BE2C (cell line): Measurements from ENCODE around the gene ZFYVE21. TPM values are rescaled to one million over a fixed set of nuclear protein-coding genes. Genes with fewer than 3 reads are reported as not detected.
A peak's percentile ranks its signal among the peaks of the same experiment; 100 is the strongest.

Source experiments
- DNase-seq: peaks from one replicate; pipeline ENCODE4 v3.0.0-alpha.2; 2020
- H3K27me3 ChIP-seq: fragments of 250-450 bp; sonication (Bioruptor Pico); 2 replicates; pipeline ENCODE4 v1.5.1; 2020; ENCODE audit warnings: mild to moderate bottlenecking
- H3K36me3 ChIP-seq: fragments of 250-450 bp; sonication (Bioruptor Pico); 2 replicates; pipeline ENCODE4 v1.5.1; 2020; ENCODE audit warnings: mild to moderate bottlenecking
- H3K4me1 ChIP-seq: fragments of 250-450 bp; sonication (Bioruptor Pico); 2 replicates; pipeline ENCODE4 v1.5.1; 2020
- H3K4me3 ChIP-seq: 2 replicates; pipeline ENCODE4 v1.5.1; 2011; ENCODE audit warnings: low read depth, low read length
- H3K9me3 ChIP-seq: fragments of 250-450 bp; sonication (Bioruptor Pico); 2 replicates; pipeline ENCODE4 v1.5.1; 2020
- polyA plus RNA-seq: library from polyadenylated mRNA; unstranded; fragments of >200 nt; gene quantifications from one replicate; pipeline ENCODE4 v1.2.1, GENCODE V29; 2012; ENCODE audit warnings: low read depth, missing spikeins; ENCODE audit not compliant: insufficient read length, insufficient read depth
- TF ChIP-seq, protein P1 (sequence below): IDR thresholded peaks from 2 replicates; pipeline ENCODE4 v1.5.1; 2012; ENCODE audit warnings: mild to moderate bottlenecking, low read depth, low read length

The ZFYVE21 gene
- polyA plus RNA-seq, result 41.4 TPM

- H3K4me1 ChIP-seq, result peaks cover 3% of the 10 kb centered on the region; the same call in 1 of the 2 replicates
- peak within 1 kb of the TSS; percentile 76 for H3K4me3 ChIP-seq
- no peaks in the 10 kb centered on the region for H3K9me3 ChIP-seq
- DNase-seq, result peak; percentile 100
- H3K27me3 ChIP-seq, result no peaks in the 10 kb centered on the region
- peaks cover 5% of the 10 kb centered on the region; the same call in 1 of the 2 replicates for H3K36me3 ChIP-seq
- TF ChIP-seq, protein P1, sequence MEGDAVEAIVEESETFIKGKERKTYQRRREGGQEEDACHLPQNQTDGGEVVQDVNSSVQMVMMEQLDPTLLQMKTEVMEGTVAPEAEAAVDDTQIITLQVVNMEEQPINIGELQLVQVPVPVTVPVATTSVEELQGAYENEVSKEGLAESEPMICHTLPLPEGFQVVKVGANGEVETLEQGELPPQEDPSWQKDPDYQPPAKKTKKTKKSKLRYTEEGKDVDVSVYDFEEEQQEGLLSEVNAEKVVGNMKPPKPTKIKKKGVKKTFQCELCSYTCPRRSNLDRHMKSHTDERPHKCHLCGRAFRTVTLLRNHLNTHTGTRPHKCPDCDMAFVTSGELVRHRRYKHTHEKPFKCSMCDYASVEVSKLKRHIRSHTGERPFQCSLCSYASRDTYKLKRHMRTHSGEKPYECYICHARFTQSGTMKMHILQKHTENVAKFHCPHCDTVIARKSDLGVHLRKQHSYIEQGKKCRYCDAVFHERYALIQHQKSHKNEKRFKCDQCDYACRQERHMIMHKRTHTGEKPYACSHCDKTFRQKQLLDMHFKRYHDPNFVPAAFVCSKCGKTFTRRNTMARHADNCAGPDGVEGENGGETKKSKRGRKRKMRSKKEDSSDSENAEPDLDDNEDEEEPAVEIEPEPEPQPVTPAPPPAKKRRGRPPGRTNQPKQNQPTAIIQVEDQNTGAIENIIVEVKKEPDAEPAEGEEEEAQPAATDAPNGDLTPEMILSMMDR, result no peak
Observed at GRCh38 chr14:103715052-103716000, at the start of gene ZFYVE21, which contains the start of gene XRCC3. Gene ZFYVE21, plus strand, starts transcription at chr14:103715810. Its CDS starts 32 bp downstream, at chr14:103715842. Gene XRCC3, minus strand, starts transcription at chr14:103715451. Its CDS starts 4,364 bp downstream, at chr14:103711087.

DNA sequence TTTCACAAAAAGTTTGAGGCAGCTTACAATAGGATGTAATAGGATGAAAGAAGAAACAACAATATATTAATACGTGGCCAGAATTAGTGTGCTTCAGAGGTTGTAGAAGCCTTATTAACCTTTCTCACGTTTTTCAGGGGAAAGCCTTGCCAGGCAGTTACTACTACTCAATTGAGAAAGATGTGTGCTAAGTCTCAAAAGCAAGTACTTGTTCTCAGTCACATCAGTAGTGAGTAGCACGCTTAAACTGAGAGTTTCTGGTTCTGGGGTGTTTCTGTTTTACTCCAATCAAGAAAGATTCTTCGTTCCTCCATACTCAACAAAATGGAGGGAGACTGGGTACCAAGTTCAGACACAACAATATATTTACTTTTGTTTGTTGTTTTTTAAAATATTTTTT, 47.9 kb upstream of the ZFYVE21 start:
- Histone ChIP-seq H3K4me1 (no peaks in the 10 kb centered on the region; the same call in 1 of the 2 replicates), H3K4me3 (no peak overlapping the region), H3K9me3 (no peaks in the 10 kb centered on the region), H3K36me3 (peaks cover 81% of the 10 kb centered on the region), H3K27me3 (no peaks in the 10 kb centered on the region)
- no peak for DNase-seq
- TF ChIP-seq, protein P1, result no peak

DNA sequence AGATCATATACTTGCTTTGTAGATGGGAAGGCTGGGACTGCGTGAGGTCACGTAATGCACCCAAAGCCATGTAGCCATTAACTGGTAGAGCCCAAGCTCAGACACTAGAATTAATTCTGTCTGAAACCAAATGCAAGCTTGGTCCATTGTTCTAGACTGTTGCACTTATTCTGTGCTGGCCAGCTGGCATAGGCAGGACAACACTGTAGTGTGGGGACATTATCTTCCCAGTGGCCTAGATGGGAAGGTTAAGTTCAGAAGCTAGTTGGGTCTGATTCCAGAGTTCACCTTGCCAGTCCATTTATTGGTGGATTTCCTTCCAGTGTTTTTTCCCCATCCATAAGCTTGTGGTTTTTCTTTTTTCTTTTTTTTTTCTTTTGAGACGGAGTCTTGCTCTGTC, 47.5 kb upstream of the ZFYVE21 start:
- Histone ChIP-seq H3K4me1 (no peaks in the 10 kb centered on the region; the same call in 1 of the 2 replicates), H3K36me3 (peaks cover 83% of the 10 kb centered on the region), H3K4me3 (no peak overlapping the region), H3K27me3 (no peaks in the 10 kb centered on the region), H3K9me3 (no peaks in the 10 kb centered on the region)
- TF ChIP-seq, protein P1, result no peak
- DNase-seq, result no peak

- no peaks in the 10 kb centered on the region for H3K9me3 ChIP-seq
- peaks cover 83% of the 10 kb centered on the region for H3K36me3 ChIP-seq
- TF ChIP-seq, protein P1, result no peak
- H3K27me3 ChIP-seq, result no peaks in the 10 kb centered on the region
- no peak overlapping the region for H3K4me3 ChIP-seq
- no peaks in the 10 kb centered on the region for H3K4me1 ChIP-seq
- no peak for DNase-seq
Observed at GRCh38 chr14:103669370-103669769, 46.2 kb upstream of the ZFYVE21 start.

DNA sequence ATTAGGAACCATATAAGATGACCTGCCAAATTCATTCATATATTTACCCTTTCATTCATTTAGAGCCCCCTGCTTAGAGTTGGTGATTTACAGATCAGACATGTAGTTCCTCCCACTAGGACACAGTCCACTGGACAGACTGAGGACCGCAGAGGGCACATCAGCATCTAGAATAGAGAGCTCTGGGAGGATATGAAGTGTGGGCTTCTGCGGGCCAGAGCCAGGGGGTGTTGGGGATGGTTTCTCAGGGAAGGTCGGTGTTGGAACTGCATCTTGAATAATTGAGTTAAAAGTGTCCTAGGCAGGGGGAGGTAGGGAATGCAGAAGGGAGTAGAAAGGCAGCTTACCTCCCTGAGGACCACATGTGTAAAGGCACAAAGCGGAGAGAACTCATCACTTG, 43.7 kb upstream of the ZFYVE21 start:
- Histone ChIP-seq H3K4me1 (no peaks in the 10 kb centered on the region), H3K27me3 (no peaks in the 10 kb centered on the region), H3K9me3 (no peaks in the 10 kb centered on the region), H3K36me3 (peaks cover 99% of the 10 kb centered on the region), H3K4me3 (no peak overlapping the region)
- DNase-seq, result no peak
- TF ChIP-seq, protein P1, result no peak

DNA sequence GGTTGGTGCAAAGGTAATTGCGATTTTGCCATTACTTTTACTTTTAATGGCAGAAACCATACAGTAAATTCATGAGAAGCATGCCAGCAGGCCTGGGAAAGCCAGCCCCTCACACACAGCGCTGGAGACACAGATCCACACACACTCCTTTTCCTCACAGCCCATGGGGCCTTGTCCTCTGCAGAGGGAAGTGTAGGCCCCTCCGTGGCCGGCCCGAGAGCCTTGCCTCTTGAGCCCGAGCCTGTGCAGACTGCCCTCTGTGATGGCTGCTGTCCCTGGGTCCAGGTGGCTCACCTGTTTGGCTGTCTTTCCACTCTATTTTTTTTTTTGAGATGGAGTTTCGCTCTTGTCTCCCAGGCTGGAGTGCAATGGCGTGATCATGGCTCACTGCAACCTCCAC, 39.7 kb upstream of the ZFYVE21 start:
- Histone ChIP-seq H3K36me3 (peaks cover 86% of the 10 kb centered on the region), H3K4me1 (no peaks in the 10 kb centered on the region), H3K4me3 (no peak overlapping the region), H3K27me3 (no peaks in the 10 kb centered on the region), H3K9me3 (no peaks in the 10 kb centered on the region)
- no peak for DNase-seq
- TF ChIP-seq, protein P1, result no peak
